ENCODE data around the gene ABCA1. TPM values are rescaled to one million over a fixed set of nuclear protein-coding genes. Genes with fewer than 3 reads are reported as not detected.

ABCA1 gene
- total and polyA plus RNA-seq, 10 of the 15 experiments (the other 5 are each of a cell fraction or from before 2014, with no cell fraction given): 0.01 to 0.56 (median 0.16) TPM

DNA sequence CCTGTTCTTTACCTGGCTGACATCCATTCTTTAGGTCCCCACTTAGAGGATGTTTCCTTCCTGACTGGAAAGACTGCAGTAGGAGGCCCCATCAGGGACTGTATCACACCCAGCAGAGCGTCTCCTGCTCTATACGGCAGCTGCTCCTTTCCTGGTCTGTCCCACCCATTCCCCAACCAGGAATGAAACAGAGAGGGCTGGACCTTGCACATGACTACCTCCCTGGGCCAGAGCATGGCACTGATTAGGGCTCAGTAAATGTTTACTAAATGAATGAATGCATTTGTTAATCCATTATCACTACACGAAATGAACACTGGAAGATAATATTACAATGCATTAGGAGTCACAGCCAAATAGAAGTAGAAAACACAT lies 76.4 kb downstream of the ABCA1 start (continued):
- TF ChIP-seq CBX5 (IDR thresholded peaks at IDR 0.05; ENCODE audit: low read depth): no peak
- TF ChIP-seq CTCF (IDR thresholded peaks at IDR 0.05 in 2 of 3, conservative IDR thresholded peaks at IDR 0.05 in 1 of 3; ENCODE audit: control insufficient read depth in 2 of 3, extremely low read depth in 1 of 3, insufficient read depth in 1 of 3, low read depth in 3 of 3, low read length in 3 of 3): no peak

DNA sequence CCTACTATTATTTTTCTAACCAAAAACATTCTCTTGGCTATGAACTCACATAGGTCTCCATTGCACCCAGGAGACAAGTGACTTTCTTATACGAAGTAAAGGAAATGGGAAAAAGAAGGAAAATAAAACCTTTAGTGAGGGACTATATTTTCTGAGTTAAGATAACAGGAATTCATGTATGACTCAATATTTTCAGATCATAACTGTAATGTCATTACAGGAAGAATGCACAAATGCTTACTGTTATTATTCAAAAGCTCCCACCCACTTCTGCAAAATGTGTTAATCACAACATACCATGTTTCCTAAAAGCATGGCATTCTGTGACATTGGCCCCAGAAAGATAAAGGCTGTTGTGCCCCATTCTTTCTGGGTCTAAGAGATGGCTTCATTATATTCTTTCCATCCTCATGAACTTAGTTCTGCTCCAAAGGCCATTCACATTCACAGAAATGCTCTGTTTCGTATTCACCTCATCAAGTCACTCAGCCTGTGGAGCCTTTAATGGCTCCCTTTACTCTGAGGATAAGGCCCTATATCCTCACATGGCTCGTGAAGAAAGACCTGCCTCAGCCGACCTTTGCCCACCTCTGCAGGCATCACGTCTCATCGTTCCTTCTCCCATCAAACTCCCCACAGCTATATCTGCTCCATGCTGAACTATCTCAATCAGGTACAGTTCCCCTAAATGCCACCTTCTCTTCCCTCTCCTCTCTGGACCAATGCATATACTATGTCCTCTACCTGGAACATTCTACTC lies 77.0 kb downstream of the ABCA1 start:
- Histone ChIP-seq H3K36me3 (ENCODE audit: control insufficient read depth in 2 of 2, insufficient read depth in 2 of 2, low read length in 1 of 2) (no peaks in the 10 kb centered on the region), H4K20me1 (ENCODE audit: control insufficient read depth, insufficient read depth) (no peaks in the 10 kb centered on the region), H3K4me2 (ENCODE audit: control insufficient read depth, insufficient read depth) (no peak overlapping the region), H3K27ac (ENCODE audit: control insufficient read depth, insufficient read depth) (no peak overlapping the region), H3K27me3 (replicated peaks in 1 of 2; ENCODE audit: control insufficient read depth in 2 of 2, insufficient read depth in 2 of 2, low read length in 1 of 2) (no peaks in the 10 kb centered on the region; a peak in 1 of 4 replicates), H3K79me2 (ENCODE audit: control insufficient read depth, insufficient read depth, low read length) (no peaks in the 10 kb centered on the region), H2AFZ (ENCODE audit: control insufficient read depth, low read depth, low read length) (no peak overlapping the region), H3K4me3 (no peak overlapping the region), H3K4me1 (ENCODE audit: control insufficient read depth, insufficient read depth, low read length) (no peaks in the 10 kb centered on the region), H3K9ac (ENCODE audit: control insufficient read depth, insufficient read depth, low read length) (no peak overlapping the region), H3K9me3 (replicated peaks; ENCODE audit: control insufficient read depth, insufficient read depth, low read length) (no peaks in the 10 kb centered on the region)
- ChIA-PET SMC1A (ENCODE audit: uncharacterized antibody, unreplicated experiment) (interaction anchor here (0.9 kb wide), 1 partner anchor 11 kb away, joined by 3 read pairs; no protein-coding TSS in a partner anchor), CTCF (no interaction called here), POLR2A (no interaction called here), RAD21 (ENCODE audit: unreplicated experiment) (no interaction called here)
- in situ Hi-C loops (cut with MboI) (no loop called here), intact Hi-C loops (cut with micrococcal nuclease; ENCODE audit: unreplicated experiment) (no loop called here)
- BruUV-seq (replicated peaks): no TSS peak
- FAIRE-seq (no peak), DNase-seq (ENCODE audit: low read depth, low spot score) (no peak), ATAC-seq (no peak)
- 11% methylated on average over 6 of the region's 6 CpGs for WGBS (ENCODE audit: insufficient coverage, insufficient replicate concordance, low lambda C conversion rate, missing lambda C conversion rate)
- TF ChIP-seq SMAD1 (IDR thresholded peaks at IDR 0.05; ENCODE audit: low read depth, partially characterized antibody): no peak
- TF ChIP-seq MYC (IDR thresholded peaks at IDR 0.05; ENCODE audit: insufficient read depth, insufficient read length, insufficient replicate concordance, low read length, severe bottlenecking): no peak
- TF ChIP-seq, protein P1, sequence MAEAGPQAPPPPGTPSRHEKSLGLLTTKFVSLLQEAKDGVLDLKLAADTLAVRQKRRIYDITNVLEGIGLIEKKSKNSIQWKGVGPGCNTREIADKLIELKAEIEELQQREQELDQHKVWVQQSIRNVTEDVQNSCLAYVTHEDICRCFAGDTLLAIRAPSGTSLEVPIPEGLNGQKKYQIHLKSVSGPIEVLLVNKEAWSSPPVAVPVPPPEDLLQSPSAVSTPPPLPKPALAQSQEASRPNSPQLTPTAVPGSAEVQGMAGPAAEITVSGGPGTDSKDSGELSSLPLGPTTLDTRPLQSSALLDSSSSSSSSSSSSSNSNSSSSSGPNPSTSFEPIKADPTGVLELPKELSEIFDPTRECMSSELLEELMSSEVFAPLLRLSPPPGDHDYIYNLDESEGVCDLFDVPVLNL (IDR thresholded peaks at IDR 0.05; ENCODE audit: low read depth, low read length): no peak
- TF ChIP-seq CREM (IDR thresholded peaks at IDR 0.05; ENCODE audit: low read depth): no peak
- no peak for TF ChIP-seq GABPA (IDR thresholded peaks at IDR 0.05; ENCODE audit: low read depth)
- TF ChIP-seq USF2 (IDR thresholded peaks at IDR 0.05; ENCODE audit: borderline replicate concordance, low read depth, low read length): no peak
- TF ChIP-seq ESRRA (IDR thresholded peaks at IDR 0.05; ENCODE audit: low read length): no peak
- no peak for TF ChIP-seq TBL1XR1 (IDR thresholded peaks at IDR 0.05; ENCODE audit: low read depth, low read length)
- TF ChIP-seq, protein P2, sequence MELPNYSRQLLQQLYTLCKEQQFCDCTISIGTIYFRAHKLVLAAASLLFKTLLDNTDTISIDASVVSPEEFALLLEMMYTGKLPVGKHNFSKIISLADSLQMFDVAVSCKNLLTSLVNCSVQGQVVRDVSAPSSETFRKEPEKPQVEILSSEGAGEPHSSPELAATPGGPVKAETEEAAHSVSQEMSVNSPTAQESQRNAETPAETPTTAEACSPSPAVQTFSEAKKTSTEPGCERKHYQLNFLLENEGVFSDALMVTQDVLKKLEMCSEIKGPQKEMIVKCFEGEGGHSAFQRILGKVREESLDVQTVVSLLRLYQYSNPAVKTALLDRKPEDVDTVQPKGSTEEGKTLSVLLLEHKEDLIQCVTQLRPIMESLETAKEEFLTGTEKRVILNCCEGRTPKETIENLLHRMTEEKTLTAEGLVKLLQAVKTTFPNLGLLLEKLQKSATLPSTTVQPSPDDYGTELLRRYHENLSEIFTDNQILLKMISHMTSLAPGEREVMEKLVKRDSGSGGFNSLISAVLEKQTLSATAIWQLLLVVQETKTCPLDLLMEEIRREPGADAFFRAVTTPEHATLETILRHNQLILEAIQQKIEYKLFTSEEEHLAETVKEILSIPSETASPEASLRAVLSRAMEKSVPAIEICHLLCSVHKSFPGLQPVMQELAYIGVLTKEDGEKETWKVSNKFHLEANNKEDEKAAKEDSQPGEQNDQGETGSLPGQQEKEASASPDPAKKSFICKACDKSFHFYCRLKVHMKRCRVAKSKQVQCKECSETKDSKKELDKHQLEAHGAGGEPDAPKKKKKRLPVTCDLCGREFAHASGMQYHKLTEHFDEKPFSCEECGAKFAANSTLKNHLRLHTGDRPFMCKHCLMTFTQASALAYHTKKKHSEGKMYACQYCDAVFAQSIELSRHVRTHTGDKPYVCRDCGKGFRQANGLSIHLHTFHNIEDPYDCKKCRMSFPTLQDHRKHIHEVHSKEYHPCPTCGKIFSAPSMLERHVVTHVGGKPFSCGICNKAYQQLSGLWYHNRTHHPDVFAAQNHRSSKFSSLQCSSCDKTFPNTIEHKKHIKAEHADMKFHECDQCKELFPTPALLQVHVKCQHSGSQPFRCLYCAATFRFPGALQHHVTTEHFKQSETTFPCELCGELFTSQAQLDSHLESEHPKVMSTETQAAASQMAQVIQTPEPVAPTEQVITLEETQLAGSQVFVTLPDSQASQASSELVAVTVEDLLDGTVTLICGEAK (IDR thresholded peaks at IDR 0.05; ENCODE audit: borderline replicate concordance): no peak
- TF ChIP-seq ZNF217 (IDR thresholded peaks at IDR 0.05): no peak
- no peak for TF ChIP-seq KAT2A (conservative IDR thresholded peaks at IDR 0.05; ENCODE audit: control insufficient read depth, low read depth, low read length)
- TF ChIP-seq CHD4 (IDR thresholded peaks at IDR 0.05): no peak
- TF ChIP-seq DPF2 (IDR thresholded peaks at IDR 0.05): no peak
